WERI-Rb-1 (cell line): ENCODE data around the gene ST6GALNAC1.

Experiments
- DNase-seq: peaks from one replicate; pipeline ENCODE4 v3.0.0-alpha.2; 2020
- H3K27ac ChIP-seq: fragments of 250-450 bp; sonication (Bioruptor Pico); 2 replicates; pipeline ENCODE4 v1.5.1; 2020; ENCODE audit warnings: mild to moderate bottlenecking, moderate library complexity
- H3K27me3 ChIP-seq: fragments of 250-450 bp; sonication (Bioruptor Pico); 2 replicates; pipeline ENCODE4 v1.5.1; 2021; ENCODE audit warnings: mild to moderate bottlenecking, low read depth, moderate library complexity; ENCODE audit not compliant: insufficient read depth, severe bottlenecking
- H3K36me3 ChIP-seq: fragments of 250-450 bp; sonication (Bioruptor Pico); 2 replicates; pipeline ENCODE4 v1.5.1; 2020; ENCODE audit warnings: mild to moderate bottlenecking, moderate library complexity
- H3K4me3 ChIP-seq: 2 replicates; pipeline ENCODE4 v1.5.1; 2011; ENCODE audit warnings: low read depth, mild to moderate bottlenecking, control low read depth, low read length
- H3K9me3 ChIP-seq: fragments of 250-450 bp; sonication (Bioruptor Pico); 2 replicates; pipeline ENCODE4 v1.5.1; 2021; ENCODE audit warnings: mild to moderate bottlenecking, moderate library complexity; ENCODE audit not compliant: severe bottlenecking
- TF ChIP-seq, protein P1 (sequence below): IDR thresholded peaks from 2 replicates; pipeline ENCODE4 v1.5.1; 2011; ENCODE audit warnings: low read depth, mild to moderate bottlenecking, control low read depth, inconsistent platforms, low read length

ST6GALNAC1 gene

GRCh38 chr17:76582660-76583059 is 60.9 kb downstream of the ST6GALNAC1 start:
- Histone ChIP-seq H3K4me3 (no peak overlapping the region), H3K27me3 (no peaks in the 10 kb centered on the region), H3K36me3 (no peaks in the 10 kb centered on the region), H3K9me3 (peaks cover 10% of the 10 kb centered on the region), H3K27ac (no peak overlapping the region)
- DNase-seq = no peak
- TF ChIP-seq, protein P1, sequence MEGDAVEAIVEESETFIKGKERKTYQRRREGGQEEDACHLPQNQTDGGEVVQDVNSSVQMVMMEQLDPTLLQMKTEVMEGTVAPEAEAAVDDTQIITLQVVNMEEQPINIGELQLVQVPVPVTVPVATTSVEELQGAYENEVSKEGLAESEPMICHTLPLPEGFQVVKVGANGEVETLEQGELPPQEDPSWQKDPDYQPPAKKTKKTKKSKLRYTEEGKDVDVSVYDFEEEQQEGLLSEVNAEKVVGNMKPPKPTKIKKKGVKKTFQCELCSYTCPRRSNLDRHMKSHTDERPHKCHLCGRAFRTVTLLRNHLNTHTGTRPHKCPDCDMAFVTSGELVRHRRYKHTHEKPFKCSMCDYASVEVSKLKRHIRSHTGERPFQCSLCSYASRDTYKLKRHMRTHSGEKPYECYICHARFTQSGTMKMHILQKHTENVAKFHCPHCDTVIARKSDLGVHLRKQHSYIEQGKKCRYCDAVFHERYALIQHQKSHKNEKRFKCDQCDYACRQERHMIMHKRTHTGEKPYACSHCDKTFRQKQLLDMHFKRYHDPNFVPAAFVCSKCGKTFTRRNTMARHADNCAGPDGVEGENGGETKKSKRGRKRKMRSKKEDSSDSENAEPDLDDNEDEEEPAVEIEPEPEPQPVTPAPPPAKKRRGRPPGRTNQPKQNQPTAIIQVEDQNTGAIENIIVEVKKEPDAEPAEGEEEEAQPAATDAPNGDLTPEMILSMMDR = no peak

GRCh38 chr17:76581515-76581914 is 62.0 kb downstream of the ST6GALNAC1 start:
- H3K36me3 ChIP-seq = no peaks in the 10 kb centered on the region
- H3K27me3 ChIP-seq = no peaks in the 10 kb centered on the region
- peak overlapping the region; percentile 41 for H3K27ac ChIP-seq
- H3K9me3 ChIP-seq = peaks cover 10% of the 10 kb centered on the region
- peak; percentile 64 for DNase-seq
- H3K4me3 ChIP-seq = no peak overlapping the region
- TF ChIP-seq, protein P1 = no peak

- TF ChIP-seq, protein P1 = no peak
- Histone ChIP-seq H3K9me3 (peaks cover 1% of the 10 kb centered on the region), H3K36me3 (no peaks in the 10 kb centered on the region), H3K27me3 (no peaks in the 10 kb centered on the region), H3K4me3 (no peak overlapping the region), H3K27ac (no peak overlapping the region)
- no peak for DNase-seq
Observed at GRCh38 chr17:76579281-76579680, 64.3 kb downstream of the ST6GALNAC1 start.

GRCh38 chr17:76578376-76578775 is 65.2 kb downstream of the ST6GALNAC1 start:
- TF ChIP-seq, protein P1 = no peak
- no peak for DNase-seq
- H3K36me3 ChIP-seq = no peaks in the 10 kb centered on the region
- H3K27me3 ChIP-seq = no peaks in the 10 kb centered on the region
- no peak overlapping the region for H3K4me3 ChIP-seq
- H3K27ac ChIP-seq = peak overlapping the region; percentile 70
- H3K9me3 ChIP-seq = no peaks in the 10 kb centered on the region

DNA sequence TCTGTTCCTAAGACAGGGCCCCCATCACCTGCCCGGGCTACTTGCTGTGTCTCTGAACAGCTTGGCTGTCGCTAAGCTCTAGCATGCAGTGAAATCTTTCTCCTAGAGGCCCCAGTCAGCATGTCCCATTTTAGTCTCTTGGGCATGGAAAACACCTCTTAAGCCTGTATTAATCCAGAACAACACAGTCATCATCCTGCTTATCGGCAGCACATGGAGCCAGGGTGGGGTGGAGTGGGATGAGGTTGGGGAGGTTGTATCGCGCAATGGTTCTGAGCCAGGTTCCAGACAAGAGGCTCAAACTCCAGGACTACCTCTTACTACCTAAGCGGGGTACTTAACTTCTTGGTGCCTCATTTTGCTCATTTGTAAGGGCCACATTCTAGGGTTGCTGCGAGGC is 65.7 kb downstream of the ST6GALNAC1 start:
- Histone ChIP-seq H3K27ac (peak overlapping the region; percentile 70), H3K4me3 (no peak overlapping the region), H3K36me3 (no peaks in the 10 kb centered on the region), H3K9me3 (no peaks in the 10 kb centered on the region), H3K27me3 (no peaks in the 10 kb centered on the region)
- TF ChIP-seq, protein P1 = no peak
- peak; percentile 92 for DNase-seq

DNA sequence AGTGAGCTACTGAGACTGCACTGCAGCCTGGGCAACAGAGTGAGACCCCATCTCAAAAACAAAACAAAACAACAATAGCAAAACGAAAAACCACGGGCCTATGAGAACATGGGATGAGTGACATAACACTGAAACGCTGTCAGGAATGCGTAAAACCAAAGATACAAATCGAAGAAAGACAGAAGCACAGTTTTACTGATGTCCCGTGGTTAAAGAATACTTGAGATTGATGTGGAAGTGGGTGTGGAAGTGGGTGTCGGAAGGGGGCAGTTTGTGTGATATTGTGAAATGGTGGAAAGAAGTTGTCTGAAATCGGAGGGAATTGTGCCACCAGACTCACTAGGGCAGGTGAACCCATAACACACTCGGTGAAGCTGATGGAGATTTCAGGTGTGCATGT is 67.4 kb downstream of the ST6GALNAC1 start:
- H3K4me3 ChIP-seq = no peak overlapping the region
- no peak for DNase-seq
- H3K27me3 ChIP-seq = no peaks in the 10 kb centered on the region
- TF ChIP-seq, protein P1 = no peak
- H3K9me3 ChIP-seq = no peaks in the 10 kb centered on the region
- no peaks in the 10 kb centered on the region for H3K36me3 ChIP-seq
- H3K27ac ChIP-seq = no peak overlapping the region
